Activated CD4-positive, alpha-beta T cell treated with anti-CD3 and anti-CD28 coated beads, Interleukin-10, Interleukin-2, amounts not matched to agents 100 ng/mL and 50 ng/mL, durations not matched to agents 16 hours and 8 hours (primary cell): ENCODE measurements around the gene GSC.
"Not testable (repeated sequence)": the region's sequence is repeated elsewhere in the genome, so short reads cannot be mapped to it uniquely, and the experiment has no call there.

ENCODE experiments used
- DNase-seq: peaks from one replicate; pipeline ENCODE4 v3.0.0-alpha.2; 2020

GSC gene

DNA sequence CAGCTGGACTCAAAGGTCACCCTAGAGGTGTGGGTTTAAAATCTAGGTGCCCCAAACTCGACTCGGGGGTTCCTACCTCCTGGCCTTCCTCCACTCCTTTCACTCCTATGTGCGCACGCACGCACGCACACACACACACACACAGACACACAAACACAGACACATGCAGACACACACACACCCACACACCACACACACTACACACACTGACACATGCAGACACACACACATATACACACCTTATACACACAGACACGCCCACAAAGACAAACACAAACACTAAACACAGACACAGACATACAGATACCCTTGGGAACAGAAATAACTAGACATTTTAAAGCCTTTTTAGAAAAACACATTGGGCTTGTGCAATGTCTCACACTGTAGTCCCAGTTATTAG lies 31.8 kb downstream of the GSC start:
- no peak for DNase-seq

DNA sequence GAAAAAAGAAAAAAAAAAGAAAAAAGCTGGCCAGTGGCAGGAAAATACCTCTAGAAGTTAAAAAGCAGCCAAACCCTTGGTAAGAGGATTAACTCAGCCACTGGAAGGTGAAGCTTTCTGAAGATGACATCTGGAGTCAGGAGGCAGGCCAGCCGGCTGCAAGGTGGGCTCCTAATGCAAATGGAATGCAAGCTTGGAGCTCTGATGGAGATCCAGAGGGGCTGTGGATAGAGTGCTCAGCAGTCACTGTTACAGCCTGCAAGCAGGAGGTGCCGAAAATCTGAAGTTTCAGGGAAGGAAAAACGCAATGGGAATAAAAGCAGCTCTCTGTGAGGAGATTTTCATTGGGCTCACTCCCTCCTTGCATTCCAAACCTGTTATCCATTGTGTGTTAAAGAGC lies 41.0 kb downstream of the GSC start:
- no peak for DNase-seq

DNA sequence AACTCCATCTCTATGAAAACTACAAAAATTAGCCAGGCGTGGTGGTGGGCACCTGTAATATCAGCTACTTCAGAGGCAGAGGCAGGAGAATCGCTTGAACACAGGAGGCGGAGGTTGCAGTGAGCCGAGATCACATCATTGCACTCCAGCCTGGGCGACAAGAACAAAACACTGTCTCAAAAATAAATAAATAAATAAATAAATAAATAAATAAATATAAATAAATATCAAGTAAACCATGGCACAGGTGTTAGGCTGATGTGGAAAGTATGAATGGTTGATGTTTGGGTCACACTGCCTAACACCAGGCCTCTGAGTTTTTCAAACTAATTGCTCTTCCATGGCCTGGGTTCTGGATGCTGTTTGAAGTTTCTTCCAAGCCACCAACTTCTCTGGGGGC lies 41.5 kb downstream of the GSC start:
- DNase-seq = not testable (repeated sequence)

DNA sequence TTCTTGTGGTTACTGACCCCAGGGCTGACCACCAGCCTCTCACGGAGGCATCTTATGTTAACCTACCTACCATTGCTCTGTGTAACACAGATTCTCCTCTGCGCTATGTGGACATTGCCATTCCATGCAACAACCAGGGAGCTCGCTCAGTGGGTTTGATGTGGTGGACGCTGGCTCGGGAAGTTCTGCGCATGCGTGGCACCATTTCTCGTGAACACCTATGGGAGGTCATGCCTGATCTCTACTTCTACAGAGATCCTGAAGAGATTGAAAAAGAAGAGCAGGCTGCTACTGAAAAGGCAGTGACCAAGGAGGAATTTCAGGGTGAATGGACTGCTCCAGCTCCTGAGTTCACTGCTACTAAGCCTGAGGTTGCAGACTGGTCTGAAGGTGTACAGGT lies 43.3 kb downstream of the GSC start:
- not testable (repeated sequence) for DNase-seq

DNA sequence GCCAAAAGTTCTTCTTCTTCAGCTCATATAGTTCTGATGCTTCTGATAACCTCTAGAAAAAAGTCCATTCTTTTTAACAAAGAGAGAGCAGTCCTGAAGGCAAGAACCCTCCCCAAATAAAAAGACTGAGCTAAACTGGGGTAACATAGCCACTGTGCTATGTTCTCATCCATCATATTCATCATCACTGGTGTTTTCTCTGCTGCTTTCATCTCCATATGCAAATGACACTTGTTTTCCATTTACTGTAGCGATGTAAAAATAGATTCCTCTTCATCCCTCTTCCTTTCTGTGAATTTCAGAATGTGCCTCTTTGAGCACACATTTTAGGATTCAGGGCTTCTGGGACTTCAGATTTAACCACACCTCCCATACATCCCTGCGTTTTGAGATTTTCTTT lies 44.9 kb downstream of the GSC start:
- DNase-seq = no peak

DNA sequence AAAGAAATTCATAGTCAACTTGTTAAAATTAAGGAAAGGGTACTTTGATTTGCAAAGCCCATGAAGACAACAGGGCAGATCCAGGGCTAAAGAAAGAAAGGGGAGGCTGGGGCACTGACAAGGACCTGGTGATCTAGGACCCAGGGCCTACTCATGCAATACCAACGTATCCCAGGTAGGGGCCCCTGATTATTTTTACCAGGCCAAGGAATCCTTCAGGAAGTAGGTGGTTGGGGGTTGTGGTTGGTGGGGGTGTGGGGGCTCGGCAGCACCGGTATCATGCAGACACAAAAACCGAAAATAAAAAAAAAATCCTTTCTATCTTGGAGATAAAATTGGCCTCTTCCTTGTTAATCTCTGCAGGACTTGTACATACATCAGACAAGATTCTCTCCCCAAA lies 47.5 kb downstream of the GSC start:
- DNase-seq = no peak
